ENCODE measurements around the gene IFNLR1.

IFNLR1 gene

GRCh38 chr1:24202556-24202955, 15.5 kb upstream of the IFNLR1 start:
- Histone ChIP-seq H3K9me3 (no peaks in the 10 kb centered on the region), H3K36me3 (no peaks in the 10 kb centered on the region), H3K4me1 (no peaks in the 10 kb centered on the region), H3K4me3 (ENCODE audit: low read depth, low read length) (no peak overlapping the region), H3K27me3 (no peaks in the 10 kb centered on the region)
- DNase-seq = no peak
- TF ChIP-seq CTCF (IDR thresholded peaks at IDR 0.05; ENCODE audit: low read depth, low read length) = no peak

- no peaks in the 10 kb centered on the region for H3K36me3 ChIP-seq
- DNase-seq = peak; percentile 50
- TF ChIP-seq CTCF (IDR thresholded peaks at IDR 0.05; ENCODE audit: low read depth, low read length) = peak; percentile 72
- H3K9me3 ChIP-seq = no peaks in the 10 kb centered on the region
- no peaks in the 10 kb centered on the region for H3K27me3 ChIP-seq
- H3K4me3 ChIP-seq (ENCODE audit: low read depth, low read length) = no peak overlapping the region
- no peaks in the 10 kb centered on the region for H3K4me1 ChIP-seq
Measured at GRCh38 chr1:24201941-24202440, 14.9 kb upstream of the IFNLR1 start.

GRCh38 chr1:24199291-24199900, 12.3 kb upstream of the IFNLR1 start:
- Histone ChIP-seq H3K4me3 (ENCODE audit: low read depth, low read length) (no peak overlapping the region), H3K9me3 (no peaks in the 10 kb centered on the region), H3K36me3 (no peaks in the 10 kb centered on the region), H3K4me1 (no peaks in the 10 kb centered on the region), H3K27me3 (no peaks in the 10 kb centered on the region)
- peak; percentile 49 for DNase-seq
- TF ChIP-seq CTCF (IDR thresholded peaks at IDR 0.05; ENCODE audit: low read depth, low read length) = peak; percentile 74

- TF ChIP-seq CTCF (IDR thresholded peaks at IDR 0.05; ENCODE audit: low read depth, low read length) = no peak
- no peaks in the 10 kb centered on the region for H3K27me3 ChIP-seq
- H3K9me3 ChIP-seq = no peaks in the 10 kb centered on the region
- no peak for DNase-seq
- H3K4me1 ChIP-seq = no peaks in the 10 kb centered on the region
- H3K4me3 ChIP-seq (ENCODE audit: low read depth, low read length) = no peak overlapping the region
- H3K36me3 ChIP-seq = no peaks in the 10 kb centered on the region
Measured at GRCh38 chr1:24198766-24199165, 11.7 kb upstream of the IFNLR1 start.

GRCh38 chr1:24195874-24196273, 8.8 kb upstream of the IFNLR1 start:
- H3K27me3 ChIP-seq = no peaks in the 10 kb centered on the region
- H3K9me3 ChIP-seq = no peaks in the 10 kb centered on the region
- no peak for TF ChIP-seq CTCF (IDR thresholded peaks at IDR 0.05; ENCODE audit: low read depth, low read length)
- H3K36me3 ChIP-seq = no peaks in the 10 kb centered on the region
- no peak overlapping the region for H3K4me3 ChIP-seq (ENCODE audit: low read depth, low read length)
- H3K4me1 ChIP-seq = no peaks in the 10 kb centered on the region
- DNase-seq = no peak

- Histone ChIP-seq H3K4me3 (ENCODE audit: low read depth, low read length) (no peak overlapping the region), H3K36me3 (no peaks in the 10 kb centered on the region), H3K4me1 (no peaks in the 10 kb centered on the region), H3K27me3 (no peaks in the 10 kb centered on the region), H3K9me3 (no peaks in the 10 kb centered on the region)
- no peak for TF ChIP-seq CTCF (IDR thresholded peaks at IDR 0.05; ENCODE audit: low read depth, low read length)
- no peak for DNase-seq
Measured at GRCh38 chr1:24195136-24195535, 8.0 kb upstream of the IFNLR1 start.
